A549 (cell line): ENCODE measurements around the gene SCN9A.

Source experiments
- CEBPB ChIP-seq, 2 experiments: fragments of >200 bp in 1 of 2; sonication (Bioruptor Twin) in 1 of 2; formaldehyde crosslinking in 1 of 2; IDR thresholded peaks; 2 replicates each; pipeline ENCODE4 v1.6.1; 2012 to 2016
- CTCF ChIP-seq: fragments of >200 bp; sonication (Bioruptor Twin); formaldehyde crosslinking; IDR thresholded peaks from 3 replicates; pipeline ENCODE4 v1.5.1; 2016
- POLR2A ChIP-seq: IDR thresholded peaks from 2 replicates; pipeline ENCODE4 v1.6.1; 2012; ENCODE audit warnings: mild to moderate bottlenecking, low read length
- SMC3 ChIP-seq: fragments of >200 bp; sonication (Bioruptor Twin); formaldehyde crosslinking; IDR thresholded peaks from 3 replicates; pipeline ENCODE4 v1.6.1; 2018; ENCODE audit warnings: inconsistent platforms

- TF ChIP-seq SMC3 (no peak), CEBPB (IDR thresholded peaks at IDR 0.05) (no peak), POLR2A (no peak), CTCF (no peak)
Measured at GRCh38 chr2:166256896-166257295, 118.8 kb downstream of the SCN9A start.
